HepG2 (cell line): ENCODE results near the gene PMM2. TPM values are rescaled to one million over a fixed set of nuclear protein-coding genes. Genes with fewer than 3 reads are reported as not detected.
A peak's percentile ranks its signal among the peaks of the same experiment; 100 is the strongest.

Experiments used
- BHLHE40 ChIP-seq: IDR thresholded peaks from 2 replicates; pipeline ENCODE4 v1.6.1; 2011; ENCODE audit warnings: low read length, improper control_type of control experiment
- ELF4 ChIP-seq: sonication (generic); formaldehyde crosslinking; IDR thresholded peaks from 2 replicates; pipeline ENCODE4 v1.5.0; 2020; ENCODE audit warnings: missing genetic modification reagents, mild to moderate bottlenecking, moderate library complexity, borderline replicate concordance
- FOXM1 ChIP-seq: sonication (generic); formaldehyde crosslinking; IDR thresholded peaks from 2 replicates; pipeline ENCODE4 v1.5.0; 2020; ENCODE audit warnings: missing genetic modification reagents
- HNF4A ChIP-seq: sonication (generic); formaldehyde crosslinking; IDR thresholded peaks from 2 replicates; pipeline ENCODE4 v1.4.0; 2020; ENCODE audit warnings: missing genetic modification reagents
- KDM1A ChIP-seq: IDR thresholded peaks from 2 replicates; pipeline ENCODE4 v1.6.1; 2016; ENCODE audit warnings: missing compliant biosample characterization
- MTERF4 ChIP-seq: sonication (generic); formaldehyde crosslinking; IDR thresholded peaks from 2 replicates; pipeline ENCODE4 v1.8.0; 2023; ENCODE audit warnings: mild to moderate bottlenecking, missing genetic modification reagents
- NFE2L2 ChIP-seq: fragments of 150-350 bp; IDR thresholded peaks from 2 replicates; pipeline ENCODE4 v1.6.1; 2014; ENCODE audit warnings: low read length
- PHF5A ChIP-seq: IDR thresholded peaks from one replicate; pipeline ENCODE4 v1.6.1; 2018; ENCODE audit warnings: low read depth, missing genetic modification reagents; ENCODE audit not compliant: unreplicated experiment
- POLR2G ChIP-seq: fragments of 200-400 bp; formaldehyde crosslinking; IDR thresholded peaks from 2 replicates; pipeline ENCODE4 v1.6.1; 2018; ENCODE audit warnings: mild to moderate bottlenecking, low read depth, low read length, moderate library complexity
- RXRA ChIP-seq: sonication (generic); formaldehyde crosslinking; IDR thresholded peaks from 2 replicates; pipeline ENCODE4 v1.5.1; 2020; ENCODE audit warnings: missing genetic modification reagents
- SAP130 ChIP-seq: IDR thresholded peaks from 2 replicates; pipeline ENCODE4 v1.6.1; 2016; ENCODE audit warnings: low read depth
- SNAPC2 ChIP-seq: sonication (generic); formaldehyde crosslinking; IDR thresholded peaks from 2 replicates; pipeline ENCODE4 v1.8.1; 2022; ENCODE audit warnings: mild to moderate bottlenecking, missing genetic modification reagents
- THYN1 ChIP-seq: sonication (generic); formaldehyde crosslinking; IDR thresholded peaks from 2 replicates; pipeline ENCODE4 v1.8.1; 2023; ENCODE audit warnings: low read depth, mild to moderate bottlenecking, moderate library complexity, missing genetic modification reagents, borderline replicate concordance
- ZNF33B ChIP-seq: sonication (generic); formaldehyde crosslinking; IDR thresholded peaks from 2 replicates; pipeline ENCODE4 v1.5.1; 2020; ENCODE audit warnings: mild to moderate bottlenecking, missing genetic modification reagents
- ZNF44 ChIP-seq: sonication (generic); formaldehyde crosslinking; IDR thresholded peaks from 2 replicates; pipeline ENCODE4 v1.5.1; 2020; ENCODE audit warnings: mild to moderate bottlenecking, missing genetic modification reagents
- ZNF441 ChIP-seq: sonication (generic); formaldehyde crosslinking; IDR thresholded peaks from 2 replicates; pipeline ENCODE4 v1.7.0; 2021; ENCODE audit warnings: missing genetic modification reagents, borderline replicate concordance
- ZNF576 ChIP-seq: sonication (generic); formaldehyde crosslinking; IDR thresholded peaks from 2 replicates; pipeline ENCODE4 v1.4.0; 2020; ENCODE audit warnings: mild to moderate bottlenecking, missing genetic modification reagents
- ZNF580 ChIP-seq: IDR thresholded peaks from 2 replicates; pipeline ENCODE4 v1.6.1; 2016; ENCODE audit warnings: low read depth, borderline replicate concordance
- ZNF607 ChIP-seq: sonication (generic); formaldehyde crosslinking; IDR thresholded peaks from 2 replicates; pipeline ENCODE4 v1.5.1; 2020; ENCODE audit warnings: missing genetic modification reagents, mild to moderate bottlenecking, borderline replicate concordance
- ZNF646 ChIP-seq: sonication (generic); formaldehyde crosslinking; IDR thresholded peaks from 2 replicates; pipeline ENCODE4 v1.9.0; 2021; ENCODE audit warnings: mild to moderate bottlenecking, missing genetic modification reagents
- ZNF672 ChIP-seq: sonication (generic); formaldehyde crosslinking; IDR thresholded peaks from 2 replicates; pipeline ENCODE4 v1.8.1; 2022; ENCODE audit warnings: missing genetic modification reagents
- ZNF772 ChIP-seq: sonication (generic); formaldehyde crosslinking; IDR thresholded peaks from 2 replicates; pipeline ENCODE4 v1.5.0; 2020; ENCODE audit warnings: mild to moderate bottlenecking, missing genetic modification reagents
- polyA plus RNA-seq, 8 experiments: library from polyadenylated mRNA; depleted of rRNA in 3 of 8; stranded (reverse) in 7 of 8; unstranded in 1 of 8; fragments of >200 nt; fragmentation: Illumina TruSeq in 4 of 8; extraction: Trizol in 4 of 8; gene quantifications; 2 replicates each; pipeline versions ENCODE4 v1.2.1 to v1.2.3, GENCODE V29; 2011 to 2016; ENCODE audit warnings: low read depth in 4 of 8, missing spikeins in 1 of 8, mixed read lengths in 1 of 8; ENCODE audit not compliant: insufficient read depth in 1 of 8
- total RNA-seq, 5 experiments: library from RNA; depleted of rRNA; stranded (reverse); fragments of >200 nt; fragmentation: Illumina TruSeq; extraction: Trizol; gene quantifications; 2 replicates each; pipeline ENCODE4 v1.2.3, GENCODE V29; 2016; ENCODE audit warnings: low read depth in 1 of 5

Gene PMM2
- total and polyA plus RNA-seq, 2 of the 13 experiments (the other 11 are each of a cell fraction or from before 2014, with no cell fraction given) = 52.2 to 93.7 TPM

- TF ChIP-seq ZNF580 (CRISPR knock-in tag) (0 out of 2 replicates have a peak, but pooled peaks have one; percentile 33), SAP130 (CRISPR knock-in tag) (peak; percentile 30), ZNF672 (CRISPR knock-in tag) (no peak), ZNF44 (CRISPR knock-in tag) (0 out of 2 replicates have a peak, but pooled peaks have one; percentile 26), MTERF4 (CRISPR knock-in tag) (0 out of 2 replicates have a peak, but pooled peaks have one; percentile 46), SNAPC2 (CRISPR knock-in tag) (0 out of 2 replicates have a peak, but pooled peaks have one; percentile 59), ZNF33B (CRISPR knock-in tag) (0 out of 2 replicates have a peak, but pooled peaks have one; percentile 71), RXRA (CRISPR knock-in tag) (peak; percentile 80), ZNF607 (CRISPR knock-in tag) (0 out of 2 replicates have a peak, but pooled peaks have one; percentile 18), ZNF576 (peak; percentile 80; the same call in 1 of the 2 replicates), THYN1 (no peak), ZNF441 (CRISPR knock-in tag) (no peak), PHF5A (CRISPR knock-in tag) (peak; percentile 14), ELF4 (no peak), ZNF772 (CRISPR knock-in tag) (no peak), HNF4A (CRISPR knock-in tag) (peak; percentile 54; the same call in 1 of the 2 replicates), NFE2L2 (no peak), POLR2G (peak; percentile 4; the same call in 1 of the 2 replicates), FOXM1 (CRISPR knock-in tag) (no peak), BHLHE40 (no peak), KDM1A (peak; percentile 68; the same call in 1 of the 2 replicates), ZNF646 (CRISPR knock-in tag) (0 out of 2 replicates have a peak, but pooled peaks have one; percentile 52)
Measured at GRCh38 chr16:8861563-8862308, 64.1 kb downstream of the PMM2 start (continued).
